ENCODE results near the gene MINDY4.

- no peak for TF ChIP-seq YY1 (IDR thresholded peaks at IDR 0.05; ENCODE audit: insufficient read depth, insufficient read length)
- TF ChIP-seq SUZ12 (IDR thresholded peaks at IDR 0.05; ENCODE audit: extremely low read depth, insufficient read depth, insufficient read length): no peak
- no peak for TF ChIP-seq ZNF274 (IDR thresholded peaks at IDR 0.05; ENCODE audit: low read depth, low read length)
Observed at GRCh38 chr7:30841025-30841735, 70.0 kb downstream of the MINDY4 start.

Measured in NT2/D1 (cell line).